Gastroesophageal sphincter (tissue), 4 donors: ENCODE data around the gene PTDSS2. TPM values are rescaled to one million over a fixed set of nuclear protein-coding genes. Genes with fewer than 3 reads are reported as not detected.

Source experiments
- ATAC-seq: fragments of 150-250 bp; one replicate; pipeline ENCODE4 v1.9.1; 2016; ENCODE audit warnings: mild to moderate bottlenecking, moderate library complexity
- H3K27ac ChIP-seq, 4 donors: fragments of 200-600 bp; sonication (generic) in 3 of 4; 1 replicate in 3 of 4; 2 replicates in 1 of 4; pipeline ENCODE4 v1.5.1; 2016 to 2019
- H3K27me3 ChIP-seq: fragments of 200-600 bp; sonication (generic); one replicate; pipeline ENCODE4 v1.5.1; 2019
- H3K36me3 ChIP-seq, 2 donors: fragments of 200-600 bp; sonication (generic); one replicate each; pipeline ENCODE4 v1.5.1; 2019; ENCODE audit warnings: control low read depth in 1 of 2
- H3K4me1 ChIP-seq, 3 donors: fragments of 200-600 bp; sonication (generic); 1 replicate in 2 of 3; 2 replicates in 1 of 3; pipeline ENCODE4 v1.5.1; 2016 to 2019; ENCODE audit warnings: control low read depth in 2 of 3
- H3K4me3 ChIP-seq, 2 donors: fragments of 200-600 bp; sonication (generic); one replicate each; pipeline ENCODE4 v1.5.1; 2019; ENCODE audit warnings: mild to moderate bottlenecking in 1 of 2, moderate library complexity in 1 of 2
- H3K9me3 ChIP-seq, 3 donors: fragments of 200-600 bp; sonication (generic); one replicate each; pipeline ENCODE4 v1.5.1; 2017 to 2019; ENCODE audit warnings: control low read depth in 2 of 3
- EP300 ChIP-seq: sonication (generic); formaldehyde crosslinking; IDR thresholded peaks from one replicate; pipeline ENCODE4 v1.6.1; 2017; ENCODE audit warnings: antibody characterized with exemption, mild to moderate bottlenecking
- POLR2A ChIP-seq, 2 donors: fragments of 450-650 bp; IDR thresholded peaks; one replicate each; pipeline ENCODE4 v1.6.1; 2017; ENCODE audit warnings: antibody characterized with exemption in 2 of 2, mild to moderate bottlenecking in 2 of 2, moderate library complexity in 1 of 2
- POLR2AphosphoS5 ChIP-seq: sonication (generic); formaldehyde crosslinking; IDR thresholded peaks from one replicate; pipeline ENCODE4 v1.6.1; 2017; ENCODE audit warnings: antibody characterized with exemption
- WGBS, 2 donors: methylation state at CpG; one replicate each; pipeline ENCODE4 v1.1.5; 2018; ENCODE audit warnings: low coverage in 1 of 2; 5-methylcytosine and 5-hydroxymethylcytosine counted together
- total RNA-seq, 4 donors: library from RNA; depleted of rRNA; stranded (reverse); fragments of >200 nt; gene quantifications; one replicate each; pipeline ENCODE4 v1.1.0, GENCODE V29; 2016
- TF ChIP-seq, protein P1 (sequence below), 4 experiments: fragments of 200-600 bp in 2 of 4; fragments of 450-650 bp in 2 of 4; sonication (generic) in 1 of 4; IDR thresholded peaks; one replicate each; pipeline ENCODE4 v1.5.1; 2017 to 2019; ENCODE audit warnings: antibody characterized with exemption in 4 of 4, mild to moderate bottlenecking in 2 of 4, moderate library complexity in 2 of 4

PTDSS2 gene
- total RNA-seq, 4 donors from 2014 or later: 23.4 to 55.9 (median 43.1) TPM

- no peaks in the 10 kb centered on the region for H3K9me3 ChIP-seq
- WGBS, 2 donors: 94% methylated on average over 6 of the region's 19 CpGs; no CpG with 5 or more reads in 1 of the 2 donors
- TF ChIP-seq EP300 (no peak), POLR2A (IDR thresholded peaks at IDR 0.05) (no peak), POLR2AphosphoS5 (no peak)
- TF ChIP-seq, protein P1, sequence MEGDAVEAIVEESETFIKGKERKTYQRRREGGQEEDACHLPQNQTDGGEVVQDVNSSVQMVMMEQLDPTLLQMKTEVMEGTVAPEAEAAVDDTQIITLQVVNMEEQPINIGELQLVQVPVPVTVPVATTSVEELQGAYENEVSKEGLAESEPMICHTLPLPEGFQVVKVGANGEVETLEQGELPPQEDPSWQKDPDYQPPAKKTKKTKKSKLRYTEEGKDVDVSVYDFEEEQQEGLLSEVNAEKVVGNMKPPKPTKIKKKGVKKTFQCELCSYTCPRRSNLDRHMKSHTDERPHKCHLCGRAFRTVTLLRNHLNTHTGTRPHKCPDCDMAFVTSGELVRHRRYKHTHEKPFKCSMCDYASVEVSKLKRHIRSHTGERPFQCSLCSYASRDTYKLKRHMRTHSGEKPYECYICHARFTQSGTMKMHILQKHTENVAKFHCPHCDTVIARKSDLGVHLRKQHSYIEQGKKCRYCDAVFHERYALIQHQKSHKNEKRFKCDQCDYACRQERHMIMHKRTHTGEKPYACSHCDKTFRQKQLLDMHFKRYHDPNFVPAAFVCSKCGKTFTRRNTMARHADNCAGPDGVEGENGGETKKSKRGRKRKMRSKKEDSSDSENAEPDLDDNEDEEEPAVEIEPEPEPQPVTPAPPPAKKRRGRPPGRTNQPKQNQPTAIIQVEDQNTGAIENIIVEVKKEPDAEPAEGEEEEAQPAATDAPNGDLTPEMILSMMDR (IDR thresholded peaks at IDR 0.05): no peak
- H3K4me1 ChIP-seq: no peaks in the 10 kb centered on the region
- no peak overlapping the region for H3K4me3 ChIP-seq
- H3K27ac ChIP-seq: no peak overlapping the region
- H3K27me3 ChIP-seq: no peaks in the 10 kb centered on the region
- H3K36me3 ChIP-seq: peaks cover 0 to 59% of the 10 kb centered on the region in 2 donors
- no peak for ATAC-seq
These were observed 38.5 kb downstream of the PTDSS2 start for GRCh38 chr11:488579-488978.

DNA sequence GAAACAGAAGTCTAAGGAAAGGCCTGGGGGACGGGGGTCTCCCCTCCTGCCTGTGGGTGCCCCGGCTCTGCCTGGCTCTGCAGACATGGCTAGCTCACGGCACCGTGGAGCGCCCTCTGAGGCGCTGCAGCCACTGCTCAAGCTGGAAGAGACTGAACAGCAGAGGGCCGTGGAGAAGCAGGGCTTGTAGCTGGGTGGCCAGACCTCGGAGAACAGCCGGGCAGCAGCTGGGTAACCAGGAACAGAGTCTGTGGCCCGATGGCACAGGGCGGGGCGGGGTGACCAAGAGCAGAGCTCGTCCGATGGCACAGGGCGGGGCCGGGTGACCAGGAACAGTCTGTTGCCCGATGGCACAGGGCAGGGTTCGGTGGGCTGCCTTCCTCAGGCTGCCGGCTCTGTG is 38.9 kb downstream of the PTDSS2 start:
- Histone ChIP-seq H3K4me1 (no peaks in the 10 kb centered on the region), H3K4me3 (no peak overlapping the region), H3K27ac (no peak overlapping the region), H3K27me3 (no peaks in the 10 kb centered on the region), H3K36me3 (peaks cover 0 to 63% of the 10 kb centered on the region in 2 donors), H3K9me3 (no peaks in the 10 kb centered on the region)
- TF ChIP-seq, protein P1 (IDR thresholded peaks at IDR 0.05): no peak
- TF ChIP-seq POLR2AphosphoS5 (no peak), EP300 (no peak), POLR2A (IDR thresholded peaks at IDR 0.05) (no peak)
- 100% methylated on average over 1 of the region's 19 CpGs; no CpG with 5 or more reads in 1 of the 2 donors for WGBS, 2 donors
- ATAC-seq: no peak

- H3K4me3 ChIP-seq: no peak overlapping the region
- H3K9me3 ChIP-seq: no peaks in the 10 kb centered on the region
- 98% methylated on average over 11 of the region's 37 CpGs; no CpG with 5 or more reads in 1 of the 2 donors for WGBS, 2 donors
- TF ChIP-seq POLR2A (IDR thresholded peaks at IDR 0.05) (no peak), EP300 (no peak), POLR2AphosphoS5 (no peak)
- TF ChIP-seq, protein P1 (IDR thresholded peaks at IDR 0.05): no peak
- H3K27ac ChIP-seq: no peak overlapping the region
- H3K36me3 ChIP-seq: peaks cover 0 to 70% of the 10 kb centered on the region in 2 donors
- ATAC-seq: no peak
- no peaks in the 10 kb centered on the region for H3K27me3 ChIP-seq
- H3K4me1 ChIP-seq: no peaks in the 10 kb centered on the region
These were observed 39.6 kb downstream of the PTDSS2 start for GRCh38 chr11:489610-490185.

DNA sequence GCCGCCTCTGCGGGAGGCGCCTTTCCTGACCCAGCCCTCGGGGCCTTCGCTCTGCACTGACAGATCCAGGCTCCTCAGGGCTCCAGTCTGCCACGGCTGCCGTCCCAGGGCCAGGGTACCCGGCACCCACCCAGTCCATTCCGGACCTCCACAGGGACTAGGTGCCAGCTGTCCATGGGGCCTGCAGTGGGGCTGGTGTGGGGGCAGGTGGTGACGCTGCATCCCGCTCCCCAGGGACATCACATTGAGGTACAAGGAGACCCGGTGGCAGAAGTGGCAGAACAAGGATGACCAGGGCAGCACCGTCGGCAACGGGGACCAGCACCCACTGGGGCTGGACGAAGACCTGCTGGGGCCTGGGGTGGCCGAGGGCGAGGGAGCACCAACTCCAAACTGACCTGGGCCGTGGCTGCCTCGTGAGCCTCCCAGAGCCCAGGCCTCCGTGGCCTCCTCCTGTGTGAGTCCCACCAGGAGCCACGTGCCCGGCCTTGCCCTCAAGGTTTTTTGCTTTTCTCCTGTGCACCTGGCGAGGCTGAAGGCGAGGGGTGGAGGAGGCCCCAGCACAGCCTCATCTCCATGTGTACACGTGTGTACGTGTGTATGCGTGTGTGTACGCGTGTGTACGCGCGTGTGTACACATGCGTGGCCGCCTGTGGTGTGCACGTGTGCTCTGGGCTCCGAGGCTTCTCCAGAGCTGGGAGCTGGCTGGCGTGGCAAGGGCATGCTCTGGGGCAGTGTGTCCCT is 40.3 kb downstream of the PTDSS2 start:
- H3K36me3 ChIP-seq: peaks cover 0 to 77% of the 10 kb centered on the region in 2 donors
- no peak overlapping the region for H3K27ac ChIP-seq
- H3K27me3 ChIP-seq: no peaks in the 10 kb centered on the region
- no peak for TF ChIP-seq POLR2A (IDR thresholded peaks at IDR 0.05)
- TF ChIP-seq EP300: no peak
- TF ChIP-seq POLR2AphosphoS5: no peak
- TF ChIP-seq, protein P1 (IDR thresholded peaks at IDR 0.05): no peak
- ATAC-seq: no peak
- WGBS, 2 donors: 90% methylated on average over 2 of the region's 38 CpGs; no CpG with 5 or more reads in 1 of the 2 donors
- H3K4me3 ChIP-seq: no peak overlapping the region
- H3K4me1 ChIP-seq: no peaks in the 10 kb centered on the region
- H3K9me3 ChIP-seq: no peaks in the 10 kb centered on the region

DNA sequence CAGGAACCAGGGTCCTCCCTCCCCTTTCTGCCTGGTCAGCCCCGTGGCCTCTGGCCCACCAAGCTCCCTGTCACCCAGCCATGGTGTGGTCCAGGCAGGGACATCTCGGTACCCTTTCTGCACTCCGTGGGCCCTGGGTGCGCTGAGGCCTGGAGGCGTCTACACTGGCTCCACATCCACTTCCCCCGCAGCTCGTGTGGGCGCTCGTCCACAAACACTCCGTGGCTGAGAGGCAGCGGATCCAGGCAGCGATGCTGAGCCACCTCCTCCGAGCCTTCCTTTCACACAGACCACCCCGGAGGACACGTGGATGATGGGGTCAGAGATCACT is 40.8 kb downstream of the PTDSS2 start:
- no peak for ATAC-seq
- H3K27ac ChIP-seq: no peak overlapping the region
- TF ChIP-seq POLR2A (IDR thresholded peaks at IDR 0.05): no peak
- no peaks in the 10 kb centered on the region for H3K27me3 ChIP-seq
- WGBS, 2 donors: 81% methylated on average over 12 of the region's 15 CpGs; no CpG with 5 or more reads in 1 of the 2 donors
- H3K36me3 ChIP-seq: peaks cover 0 to 82% of the 10 kb centered on the region in 2 donors
- H3K4me3 ChIP-seq: no peak overlapping the region
- H3K4me1 ChIP-seq: no peaks in the 10 kb centered on the region
- H3K9me3 ChIP-seq: no peaks in the 10 kb centered on the region
